HepG2 (cell line): ENCODE data around the gene APOA1. TPM values are rescaled to one million over a fixed set of nuclear protein-coding genes. Genes with fewer than 3 reads are reported as not detected.

ENCODE experiments used
- GTF2F1 ChIP-seq: fragments of 150-350 bp; IDR thresholded peaks from 2 replicates; pipeline ENCODE4 v1.6.1; 2014; ENCODE audit warnings: low read length
- KDM3A ChIP-seq: IDR thresholded peaks from 2 replicates; pipeline ENCODE4 v1.6.1; 2018; ENCODE audit warnings: low read depth, missing compliant biosample characterization
- MIER2 ChIP-seq: IDR thresholded peaks from 2 replicates; pipeline ENCODE4 v1.6.1; 2016; ENCODE audit warnings: missing biosample characterization, missing genetic modification reagents
- ZFX ChIP-seq: sonication (generic); formaldehyde crosslinking; IDR thresholded peaks from 2 replicates; pipeline ENCODE4 v1.4.0; 2020; ENCODE audit warnings: mild to moderate bottlenecking, low read depth, missing genetic modification reagents, moderate library complexity
- ZNF318 ChIP-seq: sonication (generic); formaldehyde crosslinking; IDR thresholded peaks from 2 replicates; pipeline ENCODE4 v1.4.0; 2020; ENCODE audit warnings: mild to moderate bottlenecking, missing genetic modification reagents
- ZNF556 ChIP-seq: sonication (generic); formaldehyde crosslinking; IDR thresholded peaks from 2 replicates; pipeline ENCODE4 v1.4.0; 2020; ENCODE audit warnings: mild to moderate bottlenecking, missing genetic modification reagents, borderline replicate concordance
- polyA plus RNA-seq, 8 experiments: library from polyadenylated mRNA; depleted of rRNA in 3 of 8; stranded (reverse) in 7 of 8; unstranded in 1 of 8; fragments of >200 nt; fragmentation: Illumina TruSeq in 4 of 8; extraction: Trizol in 4 of 8; gene quantifications; 2 replicates each; pipeline versions ENCODE4 v1.2.1 to v1.2.3, GENCODE V29; 2011 to 2016; ENCODE audit warnings: low read depth in 4 of 8, missing spikeins in 1 of 8, mixed read lengths in 1 of 8; ENCODE audit not compliant: insufficient read depth in 1 of 8
- total RNA-seq, 5 experiments: library from RNA; depleted of rRNA; stranded (reverse); fragments of >200 nt; fragmentation: Illumina TruSeq; extraction: Trizol; gene quantifications; 2 replicates each; pipeline ENCODE4 v1.2.3, GENCODE V29; 2016; ENCODE audit warnings: low read depth in 1 of 5

The APOA1 gene
- total and polyA plus RNA-seq, 2 of the 13 experiments (the other 11 are each of a cell fraction or from before 2014, with no cell fraction given), result 1,973 to 5,485 TPM

- no peak for TF ChIP-seq ZNF318 (CRISPR knock-in tag)
- no peak for TF ChIP-seq GTF2F1
- TF ChIP-seq MIER2 (CRISPR knock-in tag), result no peak
- TF ChIP-seq KDM3A (CRISPR knock-in tag), result peak; percentile 8; the same call in 1 of the 2 replicates
- TF ChIP-seq ZNF556 (CRISPR knock-in tag), result no peak
- 0 out of 2 replicates have a peak, but pooled peaks have one; percentile 39 for TF ChIP-seq ZFX (CRISPR knock-in tag)
These were observed 4.0 kb downstream of the APOA1 start (continued) for GRCh38 chr11:116833491-116833815.
